ENCODE data around the gene ACTN1.
"Not testable (repeated sequence)": the region's sequence is repeated elsewhere in the genome, so short reads cannot be mapped to it uniquely, and the experiment has no call there.

Gene ACTN1

DNA sequence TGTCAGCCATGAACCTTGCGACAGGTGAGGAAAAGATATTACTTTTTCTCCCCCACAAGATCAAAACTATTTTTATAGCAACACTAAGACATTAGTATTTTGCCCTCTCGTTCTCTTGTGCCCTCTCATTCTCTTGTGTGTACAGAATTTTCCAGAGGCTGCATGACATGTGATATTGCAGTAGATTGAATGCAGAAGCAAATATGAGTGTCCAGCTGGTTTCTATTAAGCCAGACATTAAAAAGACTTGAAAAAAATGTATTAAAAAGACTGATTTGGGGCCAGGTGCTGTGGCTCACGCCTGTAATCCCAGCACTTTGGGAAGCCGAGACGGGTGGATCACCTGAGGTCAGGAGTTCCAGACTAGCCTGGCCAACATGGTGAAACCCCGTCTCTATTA, 122.5 kb downstream of the ACTN1 start:
- WGBS (ENCODE audit: extremely low coverage, insufficient coverage, insufficient read length): no CpG with 5 or more reads among the region's 6 CpGs
- Histone ChIP-seq H3K4me3 (ENCODE audit: low read depth, low read length) (no peak overlapping the region), H3K9me3 (ENCODE audit: insufficient read depth, low read depth, low read length) (peaks cover 3% of the 10 kb centered on the region), H2BK120ac (ENCODE audit: insufficient read depth, low read length, poor library complexity) (no peak overlapping the region), H3K18ac (ENCODE audit: low read length) (no peak overlapping the region), H2AK5ac (ENCODE audit: low read length) (no peak overlapping the region), H3K79me2 (ENCODE audit: control insufficient read depth, insufficient read depth, low read length, poor library complexity) (no peaks in the 10 kb centered on the region), H3K4me2 (ENCODE audit: low read length) (no peak overlapping the region), H2AFZ (ENCODE audit: insufficient read depth, low read length, poor library complexity) (no peak overlapping the region), H3K36me3 (ENCODE audit: control insufficient read depth in 1 of 2, insufficient read depth in 2 of 2, low read length in 2 of 2) (peaks cover 4 to 6% of the 10 kb centered on the region in 2 experiments), H3K14ac (ENCODE audit: low read length) (no peak overlapping the region), H2BK5ac (ENCODE audit: low read depth, low read length, poor library complexity) (no peak overlapping the region), H2BK12ac (ENCODE audit: low read length) (no peak overlapping the region), H3K4me1 (ENCODE audit: control insufficient read depth in 1 of 2, insufficient read depth in 2 of 2, low read length in 2 of 2) (peaks cover 12 to 22% of the 10 kb centered on the region in 2 experiments), H3K27ac (ENCODE audit: low read depth, low read length) (no peak overlapping the region), H4K8ac (ENCODE audit: low read depth, low read length) (no peak overlapping the region), H4K12ac (ENCODE audit: low read depth, low read length) (no peak overlapping the region), H3K23ac (ENCODE audit: low read length) (no peak overlapping the region), H3K4ac (ENCODE audit: low read depth, low read length) (no peak overlapping the region), H4K91ac (ENCODE audit: low read depth, low read length) (no peak overlapping the region), H3K27me3 (ENCODE audit: insufficient read depth, low read length) (no peaks in the 10 kb centered on the region), H3K79me1 (ENCODE audit: low read length) (no peaks in the 10 kb centered on the region), H3K9ac (ENCODE audit: low read length) (no peak overlapping the region)
- no peak for DNase-seq

DNA sequence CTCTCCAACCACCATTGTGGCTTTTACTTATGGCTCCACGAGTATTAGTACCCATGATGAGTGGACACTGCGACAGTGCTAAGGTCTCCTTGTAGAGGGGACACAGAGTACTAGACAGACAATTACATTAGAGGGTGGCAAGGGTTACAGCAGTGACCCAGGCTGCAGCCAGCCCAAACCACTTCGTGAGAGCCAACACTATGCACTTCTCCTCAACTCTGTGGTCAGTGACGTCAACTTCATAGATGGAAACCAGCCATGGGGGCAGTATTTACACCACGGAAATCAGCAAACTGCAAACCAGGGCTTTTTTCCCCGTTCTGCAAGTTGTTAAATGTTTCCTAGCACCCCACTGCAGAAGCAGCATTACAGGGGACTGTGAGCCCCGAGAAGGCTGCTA, 124.7 kb downstream of the ACTN1 start:
- H4K12ac ChIP-seq (ENCODE audit: low read depth, low read length): no peak overlapping the region
- H3K4ac ChIP-seq (ENCODE audit: low read depth, low read length): no peak overlapping the region
- H3K27me3 ChIP-seq (ENCODE audit: insufficient read depth, low read length): no peaks in the 10 kb centered on the region
- no peak overlapping the region for H3K14ac ChIP-seq (ENCODE audit: low read length)
- no peak overlapping the region for H2BK120ac ChIP-seq (ENCODE audit: insufficient read depth, low read length, poor library complexity)
- peaks cover 4 to 6% of the 10 kb centered on the region in 2 experiments for H3K36me3 ChIP-seq (ENCODE audit: control insufficient read depth in 1 of 2, insufficient read depth in 2 of 2, low read length in 2 of 2)
- no peak overlapping the region for H3K18ac ChIP-seq (ENCODE audit: low read length)
- H3K4me2 ChIP-seq (ENCODE audit: low read length): no peak overlapping the region
- no peak overlapping the region for H2AK5ac ChIP-seq (ENCODE audit: low read length)
- H3K79me2 ChIP-seq (ENCODE audit: control insufficient read depth, insufficient read depth, low read length, poor library complexity): no peaks in the 10 kb centered on the region
- no peak overlapping the region for H2BK5ac ChIP-seq (ENCODE audit: low read depth, low read length, poor library complexity)
- H3K4me3 ChIP-seq (ENCODE audit: low read depth, low read length): no peak overlapping the region
- H3K4me1 ChIP-seq (ENCODE audit: control insufficient read depth in 1 of 2, insufficient read depth in 2 of 2, low read length in 2 of 2): peaks cover 12 to 22% of the 10 kb centered on the region in 2 experiments
- no peak overlapping the region for H3K23ac ChIP-seq (ENCODE audit: low read length)
- H3K9ac ChIP-seq (ENCODE audit: low read length): no peak overlapping the region
- no peaks in the 10 kb centered on the region for H3K79me1 ChIP-seq (ENCODE audit: low read length)
- no peak overlapping the region for H4K91ac ChIP-seq (ENCODE audit: low read depth, low read length)
- DNase-seq: peak in 1 of 2 donors; percentile 20
- no peak overlapping the region for H2BK12ac ChIP-seq (ENCODE audit: low read length)
- no peak overlapping the region for H4K8ac ChIP-seq (ENCODE audit: low read depth, low read length)
- no peak overlapping the region for H3K27ac ChIP-seq (ENCODE audit: low read depth, low read length)
- H3K9me3 ChIP-seq (ENCODE audit: insufficient read depth, low read depth, low read length): peaks cover 3% of the 10 kb centered on the region
- H2AFZ ChIP-seq (ENCODE audit: insufficient read depth, low read length, poor library complexity): no peak overlapping the region
- WGBS (ENCODE audit: extremely low coverage, insufficient coverage, insufficient read length): no CpG with 5 or more reads among the region's 7 CpGs

DNA sequence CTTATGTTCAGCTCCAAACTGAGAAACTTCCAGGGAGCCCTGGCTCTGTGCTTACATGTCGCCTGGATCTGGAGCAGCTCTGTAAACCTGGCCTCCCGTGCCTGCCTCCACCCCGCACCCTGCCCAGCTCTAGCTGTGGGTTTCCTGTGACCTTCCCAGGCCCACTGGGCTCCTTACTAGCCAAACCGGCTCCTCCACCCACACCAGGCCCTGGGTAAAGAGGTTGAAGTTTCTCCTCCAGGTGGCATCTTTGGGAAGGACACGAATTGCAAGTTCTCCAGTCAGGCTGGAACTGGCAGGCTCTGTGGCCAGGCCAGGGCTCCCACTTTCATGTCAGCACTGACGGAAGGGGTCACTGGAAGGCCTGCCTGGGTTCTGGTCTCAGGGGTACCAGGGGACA, 125.4 kb downstream of the ACTN1 start:
- peaks cover 4 to 6% of the 10 kb centered on the region in 2 experiments for H3K36me3 ChIP-seq (ENCODE audit: control insufficient read depth in 1 of 2, insufficient read depth in 2 of 2, low read length in 2 of 2)
- H4K8ac ChIP-seq (ENCODE audit: low read depth, low read length): no peak overlapping the region
- H3K18ac ChIP-seq (ENCODE audit: low read length): no peak overlapping the region
- H3K9ac ChIP-seq (ENCODE audit: low read length): no peak overlapping the region
- no peak overlapping the region for H2BK12ac ChIP-seq (ENCODE audit: low read length)
- no peak overlapping the region for H3K4ac ChIP-seq (ENCODE audit: low read depth, low read length)
- no peak overlapping the region for H2BK120ac ChIP-seq (ENCODE audit: insufficient read depth, low read length, poor library complexity)
- DNase-seq: peak; percentile 83 to 90
- no peak overlapping the region for H3K4me3 ChIP-seq (ENCODE audit: low read depth, low read length)
- H2BK5ac ChIP-seq (ENCODE audit: low read depth, low read length, poor library complexity): no peak overlapping the region
- H3K27ac ChIP-seq (ENCODE audit: low read depth, low read length): no peak overlapping the region
- H4K12ac ChIP-seq (ENCODE audit: low read depth, low read length): no peak overlapping the region
- no CpG with 5 or more reads among the region's 6 CpGs for WGBS (ENCODE audit: extremely low coverage, insufficient coverage, insufficient read length)
- H3K4me2 ChIP-seq (ENCODE audit: low read length): no peak overlapping the region
- H4K91ac ChIP-seq (ENCODE audit: low read depth, low read length): no peak overlapping the region
- no peaks in the 10 kb centered on the region for H3K27me3 ChIP-seq (ENCODE audit: insufficient read depth, low read length)
- no peak overlapping the region for H2AFZ ChIP-seq (ENCODE audit: insufficient read depth, low read length, poor library complexity)
- H3K79me1 ChIP-seq (ENCODE audit: low read length): no peaks in the 10 kb centered on the region
- no peak overlapping the region for H3K23ac ChIP-seq (ENCODE audit: low read length)
- H3K4me1 ChIP-seq (ENCODE audit: control insufficient read depth in 1 of 2, insufficient read depth in 2 of 2, low read length in 2 of 2): peaks cover 12 to 22% of the 10 kb centered on the region in 2 experiments
- no peak overlapping the region for H3K14ac ChIP-seq (ENCODE audit: low read length)
- no peaks in the 10 kb centered on the region for H3K79me2 ChIP-seq (ENCODE audit: control insufficient read depth, insufficient read depth, low read length, poor library complexity)
- H3K9me3 ChIP-seq (ENCODE audit: insufficient read depth, low read depth, low read length): peaks cover 3% of the 10 kb centered on the region
- H2AK5ac ChIP-seq (ENCODE audit: low read length): no peak overlapping the region

DNA sequence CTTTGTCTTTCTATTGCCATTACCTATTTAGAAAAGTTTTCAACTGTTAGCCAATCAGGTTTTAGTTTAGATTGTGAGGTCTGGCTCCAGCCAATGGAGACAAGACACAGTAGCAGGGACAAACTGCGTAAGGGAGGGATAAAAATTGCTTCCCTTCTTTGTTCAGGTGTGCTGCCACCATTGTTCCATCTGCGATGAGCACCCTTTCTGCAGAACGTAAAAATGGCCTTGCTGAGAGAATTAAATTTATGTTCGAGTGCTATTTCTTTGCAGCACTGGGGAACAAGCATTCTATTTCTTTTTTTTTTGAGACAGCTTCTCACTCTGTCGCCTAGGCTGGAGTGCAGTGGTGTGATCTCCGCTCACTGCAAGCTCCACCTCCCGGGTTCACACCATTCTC, 126.6 kb downstream of the ACTN1 start:
- not testable (repeated sequence) for H3K4ac ChIP-seq (ENCODE audit: low read depth, low read length); H3K79me2 ChIP-seq (ENCODE audit: control insufficient read depth, insufficient read depth, low read length, poor library complexity); H2BK5ac ChIP-seq (ENCODE audit: low read depth, low read length, poor library complexity); DNase-seq; H3K27me3 ChIP-seq (ENCODE audit: insufficient read depth, low read length); H3K36me3 ChIP-seq (ENCODE audit: control insufficient read depth in 1 of 2, insufficient read depth in 2 of 2, low read length in 2 of 2); H3K4me3 ChIP-seq (ENCODE audit: low read depth, low read length); H3K9ac ChIP-seq (ENCODE audit: low read length); H3K9me3 ChIP-seq (ENCODE audit: insufficient read depth, low read depth, low read length); H3K14ac ChIP-seq (ENCODE audit: low read length); H3K4me2 ChIP-seq (ENCODE audit: low read length); H2AK5ac ChIP-seq (ENCODE audit: low read length); H3K18ac ChIP-seq (ENCODE audit: low read length); H3K23ac ChIP-seq (ENCODE audit: low read length); H3K27ac ChIP-seq (ENCODE audit: low read depth, low read length); H2AFZ ChIP-seq (ENCODE audit: insufficient read depth, low read length, poor library complexity); H3K79me1 ChIP-seq (ENCODE audit: low read length); H4K12ac ChIP-seq (ENCODE audit: low read depth, low read length); H2BK12ac ChIP-seq (ENCODE audit: low read length); H2BK120ac ChIP-seq (ENCODE audit: insufficient read depth, low read length, poor library complexity); H4K91ac ChIP-seq (ENCODE audit: low read depth, low read length); H4K8ac ChIP-seq (ENCODE audit: low read depth, low read length)
- WGBS (ENCODE audit: extremely low coverage, insufficient coverage, insufficient read length): no CpG with 5 or more reads among the region's 7 CpGs
- peaks cover 6 to 14% of the 10 kb centered on the region in 2 experiments for H3K4me1 ChIP-seq (ENCODE audit: control insufficient read depth in 1 of 2, insufficient read depth in 2 of 2, low read length in 2 of 2)
